ENCODE measurements around the gene SMYD3.

The SMYD3 gene

DNA sequence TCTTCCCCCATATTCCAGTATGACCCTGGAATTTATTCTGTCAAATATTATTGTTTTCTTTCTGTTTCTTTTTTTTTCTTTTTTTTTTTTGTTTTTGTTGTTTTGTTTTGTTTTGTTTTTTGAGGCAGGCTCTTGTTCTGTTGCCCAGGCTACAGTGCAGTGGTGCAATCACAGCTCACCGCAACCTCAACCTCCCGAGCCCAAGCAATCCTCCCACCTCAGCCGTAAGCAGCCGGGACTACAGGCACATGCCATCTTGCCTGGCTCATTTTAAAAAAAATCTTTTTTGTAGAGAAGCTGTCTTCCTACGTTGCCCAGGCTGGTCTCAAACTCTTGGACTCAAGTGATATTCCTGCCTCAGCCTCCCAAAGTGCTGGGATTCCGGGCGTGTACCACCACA, 237.6 kb downstream of the SMYD3 start:
- DNase-seq: no peak
- intact Hi-C loops (cut with DNase I): no loop called here

GRCh38 chr1:246267896-246268295, 239.2 kb downstream of the SMYD3 start:
- DNase-seq: no peak
- intact Hi-C loops (cut with DNase I): no loop called here

- no peak for DNase-seq
- intact Hi-C loops (cut with DNase I): no loop called here
Observed at GRCh38 chr1:246267426-246267825, 239.7 kb downstream of the SMYD3 start.

- intact Hi-C loops (cut with DNase I): no loop called here
- no peak for DNase-seq
Observed at GRCh38 chr1:246265481-246265880, 241.6 kb downstream of the SMYD3 start.

DNA sequence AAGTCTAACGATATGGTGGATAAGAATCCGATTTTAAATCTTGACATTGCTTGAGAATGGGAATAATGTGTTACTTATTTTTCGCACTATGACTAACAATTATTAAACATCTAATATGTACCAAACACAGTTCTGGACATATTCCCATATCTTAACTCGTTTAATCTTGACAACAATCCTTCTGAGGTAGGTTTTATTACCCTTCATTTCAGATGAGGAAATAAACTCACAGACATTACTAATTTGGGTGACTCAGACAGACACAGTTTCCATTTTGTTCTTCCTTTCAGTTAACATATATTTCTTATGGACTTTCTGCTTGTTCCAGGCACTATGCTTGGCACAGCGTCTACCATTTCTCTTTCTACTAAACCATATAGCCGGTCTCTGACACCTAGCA, 244.8 kb downstream of the SMYD3 start:
- no peak for DNase-seq
- intact Hi-C loops (cut with DNase I): no loop called here

GRCh38 chr1:246261639-246262038, 245.4 kb downstream of the SMYD3 start:
- DNase-seq: no peak
- intact Hi-C loops (cut with DNase I): no loop called here

GRCh38 chr1:246258250-246258649, 248.8 kb downstream of the SMYD3 start:
- no peak for DNase-seq
- intact Hi-C loops (cut with DNase I): no loop called here

DNA sequence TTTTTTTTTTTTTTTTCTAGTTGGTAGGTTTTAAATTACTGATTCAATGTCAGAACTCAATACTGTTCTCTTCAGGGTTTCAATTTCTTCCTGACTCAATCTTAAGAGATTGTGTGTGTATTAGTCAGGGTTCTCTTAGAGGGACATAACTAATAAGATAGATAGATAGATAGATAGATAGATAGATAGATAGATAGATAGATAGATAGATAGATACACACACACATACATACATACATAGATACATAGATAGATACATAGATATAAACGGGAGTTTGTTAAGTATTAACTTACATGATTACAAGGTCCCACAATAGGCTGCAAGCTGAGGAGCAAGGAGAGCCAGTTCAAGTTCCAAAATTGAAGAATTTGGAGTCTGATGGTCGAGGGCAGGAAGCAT, 251.3 kb downstream of the SMYD3 start:
- no peak for DNase-seq
- intact Hi-C loops (cut with DNase I): no loop called here

GRCh38 chr1:246254854-246255253, 252.2 kb downstream of the SMYD3 start:
- DNase-seq: no peak
- intact Hi-C loops (cut with DNase I): no loop called here

DNA sequence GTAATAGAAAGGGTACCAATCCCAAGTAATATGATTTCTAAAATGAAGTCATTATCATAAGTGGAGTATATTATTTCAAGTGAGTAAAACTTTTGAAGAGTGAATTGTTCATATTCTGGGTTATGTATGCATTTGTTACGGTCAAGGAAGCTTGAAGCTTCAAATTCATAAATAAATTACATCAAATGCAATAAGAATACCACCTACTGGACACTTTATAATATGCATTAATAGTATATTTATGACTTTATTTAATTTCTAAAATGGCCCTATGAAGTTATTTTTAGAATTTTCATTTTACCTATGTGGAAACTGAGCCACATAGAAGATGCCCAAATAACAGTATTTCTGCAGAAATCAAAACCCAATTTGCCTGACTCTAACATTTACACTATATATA, 260.6 kb downstream of the SMYD3 start:
- intact Hi-C loops (cut with DNase I): no loop called here
- no peak for DNase-seq

DNA sequence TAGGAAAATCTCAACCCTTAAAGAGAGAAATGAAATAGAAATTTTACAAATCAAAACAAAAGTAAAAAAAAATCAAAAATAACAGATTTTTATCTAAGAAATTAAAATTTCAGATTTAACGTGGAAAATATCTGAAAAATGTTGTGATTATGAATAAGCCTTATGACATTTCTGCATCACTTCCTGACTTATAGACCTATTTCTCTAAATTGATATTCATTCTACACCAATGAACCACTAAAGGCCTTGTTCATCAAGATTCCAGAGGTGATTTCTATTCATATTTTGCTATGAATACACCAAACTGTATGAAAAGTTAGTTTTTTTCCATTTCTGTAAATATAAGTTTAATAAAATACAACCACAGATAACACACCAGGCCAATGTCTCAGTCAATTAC, 261.5 kb downstream of the SMYD3 start:
- intact Hi-C loops (cut with DNase I): no loop called here
- no peak for DNase-seq

DNA sequence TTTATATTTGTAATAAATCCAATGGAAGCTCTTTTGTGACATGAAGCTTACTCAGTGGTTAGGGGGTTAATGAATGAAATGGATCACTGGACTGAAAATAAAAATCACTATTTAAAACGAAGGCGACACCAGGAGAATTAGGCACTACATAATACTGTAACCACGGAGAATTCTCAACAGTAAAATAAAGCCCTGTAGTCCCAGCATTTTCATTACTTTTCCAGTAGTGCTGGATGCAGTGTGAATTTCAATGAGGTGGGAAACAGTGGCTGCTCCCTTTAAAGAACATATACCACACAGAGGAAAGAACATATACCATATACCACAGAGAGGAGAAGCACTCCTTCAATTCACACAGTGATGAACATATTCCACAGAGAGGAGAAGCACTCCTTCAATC, 275.0 kb downstream of the SMYD3 start:
- intact Hi-C loops (cut with DNase I): no loop called here
- no peak for DNase-seq

DNA sequence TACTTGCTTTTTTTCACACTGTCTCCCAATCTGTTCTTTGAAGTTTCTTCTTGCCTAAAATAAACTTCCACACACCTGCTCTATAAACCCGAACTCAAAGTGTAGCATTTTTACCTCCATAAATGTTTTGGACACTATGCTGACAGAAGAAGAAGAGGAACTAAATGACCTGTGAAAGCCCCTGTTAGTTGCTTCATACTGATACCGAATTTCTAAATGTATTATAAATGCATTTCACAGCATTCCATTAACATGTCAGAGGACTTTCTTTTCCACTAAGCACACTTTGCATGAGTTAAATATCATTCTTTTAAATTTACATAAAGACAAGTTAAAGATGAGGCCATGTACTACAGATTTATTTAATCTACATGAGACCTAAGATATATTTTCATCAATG, 281.0 kb downstream of the SMYD3 start:
- intact Hi-C loops (cut with DNase I): no loop called here
- no peak for DNase-seq

- DNase-seq: no peak
Observed at GRCh38 chr1:246221485-246222255, 285.4 kb downstream of the SMYD3 start.

GRCh38 chr1:246220495-246221065, 286.5 kb downstream of the SMYD3 start:
- no peak for DNase-seq

More at GRCh38 chr1:246221485-246222255, 285.4 kb downstream of the SMYD3 start:
- intact Hi-C loops (cut with DNase I): no loop called here

DNA sequence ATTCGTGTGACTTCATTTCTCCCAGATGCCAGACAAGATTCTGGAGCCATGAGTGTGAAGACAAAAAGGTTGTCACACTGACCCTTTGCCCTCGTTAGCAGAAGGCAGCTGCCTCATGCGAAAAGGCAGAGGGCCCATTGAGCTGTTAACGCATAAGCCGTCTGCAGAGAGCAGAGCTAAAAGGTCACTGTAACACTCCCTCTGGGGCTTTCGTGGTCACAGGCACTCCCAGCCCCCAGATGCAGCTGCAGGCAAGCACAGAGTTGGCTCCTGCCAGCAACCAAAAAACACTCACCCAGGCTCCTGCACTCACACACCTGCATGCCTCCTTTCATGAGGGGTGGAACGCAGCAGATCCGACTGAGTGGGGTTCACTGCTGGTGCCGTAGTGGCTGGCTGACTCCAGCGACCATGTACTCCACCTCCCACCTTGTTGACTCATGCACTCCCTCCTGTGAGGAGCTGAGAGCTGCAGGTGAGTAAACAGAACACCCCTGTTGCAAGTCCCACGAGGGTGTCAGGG, 287.5 kb downstream of the SMYD3 start:
- intact Hi-C loops (cut with DNase I): no loop called here
- DNase-seq: peak in 6 of 42 donors; percentile 8 to 32 (median 13)

More at GRCh38 chr1:246220495-246221065, 286.5 kb downstream of the SMYD3 start:
- intact Hi-C loops (cut with DNase I): no loop called here

- intact Hi-C loops (cut with DNase I): no loop called here
- DNase-seq: no peak
Observed at GRCh38 chr1:246218686-246219085, 288.4 kb downstream of the SMYD3 start.

GRCh38 chr1:246216906-246217305, 290.2 kb downstream of the SMYD3 start:
- no peak for DNase-seq
- intact Hi-C loops (cut with DNase I): no loop called here

DNA sequence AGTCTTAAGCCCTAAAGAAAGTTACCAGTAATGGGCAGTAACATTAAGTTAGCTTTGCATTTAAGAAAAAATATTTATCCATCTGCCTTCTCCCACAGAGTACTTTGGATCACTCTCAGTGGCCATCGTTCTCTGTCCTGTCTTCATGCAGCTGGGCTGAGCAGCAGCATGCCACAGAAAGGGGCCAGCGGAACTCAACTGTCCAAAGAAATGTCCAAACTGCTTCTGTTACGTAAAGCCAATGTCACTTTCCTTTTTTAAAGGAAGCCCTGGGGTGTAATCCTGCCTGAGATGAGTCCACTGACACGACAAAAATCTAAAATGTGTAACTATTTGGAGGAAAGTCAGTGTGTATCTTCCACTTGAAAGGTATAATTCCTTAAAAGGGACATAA, 291.6 kb downstream of the SMYD3 start:
- intact Hi-C loops (cut with DNase I): no loop called here
- DNase-seq: peak in 4 of 42 donors; percentile 13 to 42 (median 26)

- intact Hi-C loops (cut with DNase I): no loop called here
- DNase-seq: peak in 15 of 42 donors; percentile 14 to 61 (median 29)
Observed at GRCh38 chr1:246214708-246215509, 292.2 kb downstream of the SMYD3 start.

All from head of caudate nucleus (tissue), 42 donors.